Measurements from ENCODE around the gene UBASH3B. TPM values are rescaled to one million over a fixed set of nuclear protein-coding genes. Genes with fewer than 3 reads are reported as not detected.

Gene UBASH3B
- total RNA-seq, 1 donor from 2014 or later = 2.6 TPM

- no peaks in the 10 kb centered on the region for H3K36me3 ChIP-seq
- H3K4me3 ChIP-seq = no peak overlapping the region
- no peak for DNase-seq
- no peaks in the 10 kb centered on the region for H3K4me1 ChIP-seq
- no peaks in the 10 kb centered on the region for H3K9me3 ChIP-seq (replicated peaks)
- H3K27ac ChIP-seq (replicated peaks) = no peak overlapping the region
- H3K27me3 ChIP-seq (ENCODE audit: low read depth) = no peaks in the 10 kb centered on the region
- intact Hi-C loops (cut with micrococcal nuclease) = no loop called here
- TF ChIP-seq, protein P1, sequence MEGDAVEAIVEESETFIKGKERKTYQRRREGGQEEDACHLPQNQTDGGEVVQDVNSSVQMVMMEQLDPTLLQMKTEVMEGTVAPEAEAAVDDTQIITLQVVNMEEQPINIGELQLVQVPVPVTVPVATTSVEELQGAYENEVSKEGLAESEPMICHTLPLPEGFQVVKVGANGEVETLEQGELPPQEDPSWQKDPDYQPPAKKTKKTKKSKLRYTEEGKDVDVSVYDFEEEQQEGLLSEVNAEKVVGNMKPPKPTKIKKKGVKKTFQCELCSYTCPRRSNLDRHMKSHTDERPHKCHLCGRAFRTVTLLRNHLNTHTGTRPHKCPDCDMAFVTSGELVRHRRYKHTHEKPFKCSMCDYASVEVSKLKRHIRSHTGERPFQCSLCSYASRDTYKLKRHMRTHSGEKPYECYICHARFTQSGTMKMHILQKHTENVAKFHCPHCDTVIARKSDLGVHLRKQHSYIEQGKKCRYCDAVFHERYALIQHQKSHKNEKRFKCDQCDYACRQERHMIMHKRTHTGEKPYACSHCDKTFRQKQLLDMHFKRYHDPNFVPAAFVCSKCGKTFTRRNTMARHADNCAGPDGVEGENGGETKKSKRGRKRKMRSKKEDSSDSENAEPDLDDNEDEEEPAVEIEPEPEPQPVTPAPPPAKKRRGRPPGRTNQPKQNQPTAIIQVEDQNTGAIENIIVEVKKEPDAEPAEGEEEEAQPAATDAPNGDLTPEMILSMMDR (IDR thresholded peaks at IDR 0.05; ENCODE audit: borderline replicate concordance) = no peak
These were observed 109.0 kb downstream of the UBASH3B start for GRCh38 chr11:122764371-122765090.

- H3K36me3 ChIP-seq = no peaks in the 10 kb centered on the region
- H3K4me3 ChIP-seq = no peak overlapping the region
- DNase-seq = no peak
- H3K9me3 ChIP-seq (replicated peaks) = no peaks in the 10 kb centered on the region
- TF ChIP-seq, protein P1 (IDR thresholded peaks at IDR 0.05; ENCODE audit: borderline replicate concordance) = no peak
- no peaks in the 10 kb centered on the region for H3K4me1 ChIP-seq
- H3K27ac ChIP-seq (replicated peaks) = no peak overlapping the region
- H3K27me3 ChIP-seq (ENCODE audit: low read depth) = no peaks in the 10 kb centered on the region
- intact Hi-C loops (cut with micrococcal nuclease) = no loop called here
These were observed 110.1 kb downstream of the UBASH3B start for GRCh38 chr11:122765487-122766131.

DNA sequence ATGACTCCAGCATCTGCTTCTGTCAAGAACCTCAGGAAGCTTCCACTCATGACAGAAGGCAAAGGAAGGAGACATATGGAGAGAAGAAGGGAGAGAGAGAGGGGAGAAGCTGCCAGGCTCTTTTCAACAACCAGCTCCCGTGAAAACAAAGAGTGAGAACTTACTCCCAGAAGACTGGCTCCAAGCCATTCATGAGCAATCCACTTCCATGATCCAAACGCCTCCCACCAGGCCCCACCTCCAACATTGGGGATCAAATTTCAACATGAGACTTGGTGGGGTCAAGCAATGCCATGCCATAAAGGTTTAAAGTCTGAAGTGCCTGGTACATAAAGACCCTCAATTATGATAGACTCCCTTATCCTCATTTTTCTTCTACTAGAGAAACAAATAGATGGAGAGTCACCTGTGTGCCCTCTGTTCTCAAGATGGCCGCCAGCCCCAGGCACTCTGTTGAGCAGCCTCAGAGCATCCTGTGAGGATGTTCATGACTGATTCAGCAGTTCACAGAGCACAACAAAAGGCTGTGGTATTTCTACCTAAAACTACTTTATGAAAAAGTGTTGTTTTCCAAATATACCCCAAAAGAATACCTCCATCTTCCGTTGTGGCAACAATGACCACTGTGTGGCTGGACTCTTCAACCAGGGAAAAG is 113.7 kb downstream of the UBASH3B start:
- Histone ChIP-seq H3K36me3 (no peaks in the 10 kb centered on the region), H3K27ac (replicated peaks) (no peak overlapping the region), H3K27me3 (ENCODE audit: low read depth) (peaks cover 19% of the 10 kb centered on the region), H3K4me1 (peaks cover 19% of the 10 kb centered on the region), H3K9me3 (replicated peaks) (no peaks in the 10 kb centered on the region), H3K4me3 (no peak overlapping the region)
- TF ChIP-seq, protein P1 (IDR thresholded peaks at IDR 0.05; ENCODE audit: borderline replicate concordance) = no peak
- no peak for DNase-seq
- intact Hi-C loops (cut with micrococcal nuclease) = no loop called here

- no peaks in the 10 kb centered on the region for H3K36me3 ChIP-seq
- H3K9me3 ChIP-seq (replicated peaks) = no peaks in the 10 kb centered on the region
- no peak overlapping the region for H3K4me3 ChIP-seq
- H3K27ac ChIP-seq (replicated peaks) = peak overlapping the region; percentile 67
- TF ChIP-seq, protein P1 (IDR thresholded peaks at IDR 0.05; ENCODE audit: borderline replicate concordance) = no peak
- H3K27me3 ChIP-seq (ENCODE audit: low read depth) = peaks cover 41% of the 10 kb centered on the region
- intact Hi-C loops (cut with micrococcal nuclease) = no loop called here
- peaks cover 45% of the 10 kb centered on the region for H3K4me1 ChIP-seq
- no peak for DNase-seq
These were observed 117.4 kb downstream of the UBASH3B start for GRCh38 chr11:122772945-122773344.

GRCh38 chr11:122773781-122774266 is 118.3 kb downstream of the UBASH3B start:
- intact Hi-C loops (cut with micrococcal nuclease) = no loop called here
- H3K27me3 ChIP-seq (ENCODE audit: low read depth) = peaks cover 41% of the 10 kb centered on the region
- TF ChIP-seq, protein P1 (IDR thresholded peaks at IDR 0.05; ENCODE audit: borderline replicate concordance) = no peak
- H3K4me1 ChIP-seq = peaks cover 45% of the 10 kb centered on the region
- H3K4me3 ChIP-seq = peak overlapping the region; percentile 43
- DNase-seq = no peak
- no peaks in the 10 kb centered on the region for H3K9me3 ChIP-seq (replicated peaks)
- no peaks in the 10 kb centered on the region for H3K36me3 ChIP-seq
- H3K27ac ChIP-seq (replicated peaks) = peak overlapping the region; percentile 67

Measured in left ventricle myocardium inferior (tissue), 1 donor.